ENCODE measurements around the gene SLC7A6OS. TPM values are rescaled to one million over a fixed set of nuclear protein-coding genes. Genes with fewer than 3 reads are reported as not detected.

SLC7A6OS gene
- total RNA-seq, 4 donors from 2014 or later = 13.4 to 19.5 (median 14.2) TPM

DNA sequence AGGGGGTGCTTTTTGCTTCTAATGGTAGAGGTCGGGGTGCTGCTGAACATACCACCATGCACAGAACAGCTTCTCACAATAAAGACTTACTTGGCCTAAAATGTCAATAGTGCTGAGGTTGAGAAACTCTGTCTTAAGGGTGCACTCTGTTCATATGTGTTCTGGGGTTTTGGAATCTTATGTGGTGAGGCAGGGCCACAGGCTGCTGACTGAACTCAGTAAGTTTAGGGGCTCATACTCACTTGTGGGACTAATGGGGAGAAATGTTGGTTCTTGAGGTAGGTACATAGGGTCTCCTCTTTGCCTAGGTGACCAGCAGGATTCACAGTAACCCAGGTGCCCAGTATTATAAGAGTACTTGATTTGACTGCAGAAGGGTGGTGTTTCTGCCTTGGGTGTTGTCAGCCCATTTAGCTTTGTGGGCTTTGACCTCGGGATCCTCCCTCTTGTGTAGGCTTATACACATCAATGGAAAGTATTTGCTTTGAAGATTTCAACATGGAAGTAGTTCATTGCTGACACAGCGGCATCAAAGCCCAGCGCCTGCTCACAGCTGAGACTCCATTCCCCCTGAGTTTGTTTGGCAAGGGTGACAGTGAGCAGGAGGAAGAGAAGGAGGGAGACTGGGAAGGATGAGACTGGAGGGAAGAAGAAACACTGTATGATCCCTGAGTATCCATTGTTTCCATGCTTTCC is 29.2 kb downstream of the SLC7A6OS start:
- Histone ChIP-seq H3K27ac (peak overlapping the region; percentile 71 to 88 (median 76)), H3K36me3 (peaks cover 0 to 17% (median 0%) of the 10 kb centered on the region in 3 donors), H3K27me3 (no peaks in the 10 kb centered on the region), H3K4me1 (peaks cover 0 to 84% (median 47%) of the 10 kb centered on the region in 4 donors), H3K4me3 (no peak overlapping the region), H3K9me3 (no peaks in the 10 kb centered on the region)
- WGBS, 2 donors = 86 to 91% methylated on average over 4 of the region's 4 CpGs
- no peak for DNase-seq (ENCODE audit: low spot score in 2 of 2)
- TF ChIP-seq POLR2A (IDR thresholded peaks at IDR 0.05) (no peak), EP300 (IDR thresholded peaks at IDR 0.05) (no peak)
- TF ChIP-seq, protein P1, sequence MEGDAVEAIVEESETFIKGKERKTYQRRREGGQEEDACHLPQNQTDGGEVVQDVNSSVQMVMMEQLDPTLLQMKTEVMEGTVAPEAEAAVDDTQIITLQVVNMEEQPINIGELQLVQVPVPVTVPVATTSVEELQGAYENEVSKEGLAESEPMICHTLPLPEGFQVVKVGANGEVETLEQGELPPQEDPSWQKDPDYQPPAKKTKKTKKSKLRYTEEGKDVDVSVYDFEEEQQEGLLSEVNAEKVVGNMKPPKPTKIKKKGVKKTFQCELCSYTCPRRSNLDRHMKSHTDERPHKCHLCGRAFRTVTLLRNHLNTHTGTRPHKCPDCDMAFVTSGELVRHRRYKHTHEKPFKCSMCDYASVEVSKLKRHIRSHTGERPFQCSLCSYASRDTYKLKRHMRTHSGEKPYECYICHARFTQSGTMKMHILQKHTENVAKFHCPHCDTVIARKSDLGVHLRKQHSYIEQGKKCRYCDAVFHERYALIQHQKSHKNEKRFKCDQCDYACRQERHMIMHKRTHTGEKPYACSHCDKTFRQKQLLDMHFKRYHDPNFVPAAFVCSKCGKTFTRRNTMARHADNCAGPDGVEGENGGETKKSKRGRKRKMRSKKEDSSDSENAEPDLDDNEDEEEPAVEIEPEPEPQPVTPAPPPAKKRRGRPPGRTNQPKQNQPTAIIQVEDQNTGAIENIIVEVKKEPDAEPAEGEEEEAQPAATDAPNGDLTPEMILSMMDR (IDR thresholded peaks at IDR 0.05) = no peak

GRCh38 chr16:68279726-68280558 is 30.8 kb downstream of the SLC7A6OS start:
- H3K4me3 ChIP-seq = no peak overlapping the region
- H3K36me3 ChIP-seq = peaks cover 0 to 21% (median 0%) of the 10 kb centered on the region in 3 donors
- no peak for DNase-seq (ENCODE audit: low spot score in 2 of 2)
- H3K4me1 ChIP-seq = peaks cover 0 to 83% (median 36%) of the 10 kb centered on the region in 4 donors
- no peaks in the 10 kb centered on the region for H3K27me3 ChIP-seq
- H3K27ac ChIP-seq = peak overlapping the region in 3 of 4 donors; percentile 14 to 88 (median 71)
- H3K9me3 ChIP-seq = no peaks in the 10 kb centered on the region
- whole genome bisulfite sequencing, 2 donors = 90 to 91% methylated on average over 13 of the region's 13 CpGs
- TF ChIP-seq EP300 (IDR thresholded peaks at IDR 0.05) (no peak), POLR2A (IDR thresholded peaks at IDR 0.05) (no peak)
- TF ChIP-seq, protein P1 (IDR thresholded peaks at IDR 0.05) = no peak

- Histone ChIP-seq H3K27ac (peak overlapping the region in 3 of 4 donors; percentile 19 to 75 (median 57)), H3K27me3 (no peaks in the 10 kb centered on the region), H3K4me1 (peaks cover 0 to 59% (median 14%) of the 10 kb centered on the region in 4 donors), H3K9me3 (no peaks in the 10 kb centered on the region), H3K4me3 (no peak overlapping the region), H3K36me3 (peaks cover 0 to 24% (median 0%) of the 10 kb centered on the region in 3 donors)
- no peak for DNase-seq (ENCODE audit: low spot score in 2 of 2)
- TF ChIP-seq EP300 (IDR thresholded peaks at IDR 0.05) = peak in 1 of 2 donors; percentile 57
- no peak for TF ChIP-seq POLR2A (IDR thresholded peaks at IDR 0.05)
- TF ChIP-seq, protein P1 (IDR thresholded peaks at IDR 0.05) = no peak
- 57 to 77% methylated on average over 3 of the region's 3 CpGs for WGBS, 2 donors
Measured at GRCh38 chr16:68276223-68276622, 34.5 kb downstream of the SLC7A6OS start.

DNA sequence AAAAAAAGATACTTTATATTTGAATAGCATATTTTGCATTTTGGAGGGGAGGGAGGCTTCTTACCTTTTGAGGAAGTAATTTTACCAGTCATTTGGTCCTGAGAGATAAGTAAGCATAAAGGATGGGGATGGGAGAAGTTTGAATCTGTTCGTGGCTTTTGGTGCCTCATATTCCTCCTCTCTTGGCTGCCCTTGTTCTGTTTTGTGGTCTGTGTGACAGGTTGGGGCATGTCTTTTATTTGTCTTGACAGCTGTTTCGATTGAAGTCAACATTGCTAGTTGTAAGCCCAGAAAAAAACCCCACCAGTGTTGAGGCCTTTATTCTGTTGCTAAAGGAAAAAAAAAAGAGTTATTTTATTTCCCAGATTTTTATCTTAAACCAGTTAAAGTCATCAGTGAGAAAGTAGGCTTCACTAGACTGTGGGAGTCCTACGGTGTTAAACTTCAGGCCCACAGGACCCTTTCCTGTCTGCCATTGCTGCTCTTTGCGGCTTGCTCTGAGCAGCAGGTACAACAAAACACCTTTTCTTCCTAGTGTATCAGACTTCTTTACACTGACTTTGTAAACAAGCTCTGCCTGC is 35.0 kb downstream of the SLC7A6OS start:
- TF ChIP-seq, protein P1 (IDR thresholded peaks at IDR 0.05) = no peak
- no peak for TF ChIP-seq EP300 (IDR thresholded peaks at IDR 0.05)
- no peak for TF ChIP-seq POLR2A (IDR thresholded peaks at IDR 0.05)
- H3K36me3 ChIP-seq = peaks cover 0 to 24% (median 0%) of the 10 kb centered on the region in 3 donors

More for the DNA sequence above, 35.0 kb downstream of the SLC7A6OS start:
- H3K4me3 ChIP-seq = no peak overlapping the region
- 62 to 72% methylated on average over 4 of the region's 4 CpGs for WGBS, 2 donors
- H3K27ac ChIP-seq = peak overlapping the region in 3 of 4 donors; percentile 57 to 77 (median 73)
- H3K27me3 ChIP-seq = no peaks in the 10 kb centered on the region
- H3K4me1 ChIP-seq = peaks cover 0 to 53% (median 9%) of the 10 kb centered on the region in 4 donors
- H3K9me3 ChIP-seq = no peaks in the 10 kb centered on the region
- DNase-seq (ENCODE audit: low spot score in 2 of 2) = no peak

All from tibial nerve (tissue), 4 donors.